ENCODE measurements around the gene VPS13C. TPM values are rescaled to one million over a fixed set of nuclear protein-coding genes. Genes with fewer than 3 reads are reported as not detected.

VPS13C gene
- total RNA-seq, 1 donor from 2014 or later = 94.1 TPM

DNA sequence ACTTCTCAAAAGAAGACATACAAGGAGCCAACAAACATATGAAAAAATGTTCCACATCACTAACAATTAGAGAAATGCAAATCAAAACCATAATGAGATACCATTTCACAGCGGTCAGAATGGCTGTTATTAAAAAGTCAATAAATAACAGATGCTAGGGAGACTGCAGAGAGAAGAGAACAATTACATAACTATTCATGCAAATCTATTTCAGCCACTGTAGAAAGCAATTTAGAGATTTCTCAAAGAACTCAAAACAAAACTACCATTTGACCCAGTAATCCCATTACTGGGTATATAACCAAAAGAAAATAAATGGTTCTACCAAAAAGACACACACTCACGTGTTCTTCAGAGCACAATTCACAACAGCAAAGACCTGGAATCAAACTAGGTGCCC is 116.3 kb downstream of the VPS13C start:
- intact Hi-C loops (cut with micrococcal nuclease) = no loop called here

DNA sequence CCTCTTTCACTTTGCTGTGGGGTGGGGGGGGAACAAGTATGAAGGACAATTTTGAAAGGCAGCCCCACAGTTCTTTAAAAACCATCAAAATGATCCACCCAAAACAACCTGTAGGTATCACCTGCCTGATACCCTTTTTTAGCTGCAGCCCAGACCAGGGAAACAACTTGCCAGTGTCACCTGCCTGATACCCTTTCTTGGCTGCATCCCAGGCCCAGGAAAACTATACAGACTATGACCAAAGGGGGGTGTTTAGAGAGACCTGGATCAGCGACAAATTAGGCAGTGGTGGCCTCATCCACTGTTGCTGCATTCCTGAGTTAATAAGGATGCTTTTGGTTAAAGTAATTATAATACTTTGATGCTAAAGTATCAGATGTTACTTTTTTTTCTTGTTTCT is 122.0 kb downstream of the VPS13C start:
- intact Hi-C loops (cut with micrococcal nuclease) = no loop called here

DNA sequence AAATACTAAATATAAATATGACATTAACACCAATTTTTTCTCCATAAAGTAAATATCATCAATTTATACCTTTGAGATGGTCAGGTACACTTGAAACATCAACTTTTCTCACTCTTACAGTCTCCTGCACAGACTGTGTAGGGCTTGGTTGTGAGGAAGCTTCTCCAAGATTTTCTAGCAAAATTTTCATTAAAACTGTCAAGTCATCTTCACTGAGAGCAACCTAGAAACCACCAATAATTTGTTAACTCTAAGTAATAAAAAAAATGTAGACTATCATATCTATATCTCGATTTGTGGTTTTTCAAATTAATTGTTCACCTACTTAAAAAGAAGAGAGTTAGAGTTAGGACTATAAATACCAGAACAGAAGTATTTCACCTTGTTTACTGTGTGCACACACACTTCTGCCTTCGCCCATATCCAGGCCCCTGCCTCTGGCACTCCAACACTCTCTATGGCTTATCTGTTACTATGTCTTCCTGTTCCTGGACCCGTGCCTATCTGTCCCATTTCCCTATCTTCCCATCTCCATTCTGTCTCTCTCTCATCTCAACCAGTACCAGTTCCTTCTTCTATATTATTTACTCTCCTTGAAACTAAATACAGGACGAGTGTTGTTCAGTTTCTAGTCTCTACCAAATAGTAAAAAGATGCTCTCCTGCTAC is 123.6 kb downstream of the VPS13C start:
- intact Hi-C loops (cut with micrococcal nuclease) = no loop called here

DNA sequence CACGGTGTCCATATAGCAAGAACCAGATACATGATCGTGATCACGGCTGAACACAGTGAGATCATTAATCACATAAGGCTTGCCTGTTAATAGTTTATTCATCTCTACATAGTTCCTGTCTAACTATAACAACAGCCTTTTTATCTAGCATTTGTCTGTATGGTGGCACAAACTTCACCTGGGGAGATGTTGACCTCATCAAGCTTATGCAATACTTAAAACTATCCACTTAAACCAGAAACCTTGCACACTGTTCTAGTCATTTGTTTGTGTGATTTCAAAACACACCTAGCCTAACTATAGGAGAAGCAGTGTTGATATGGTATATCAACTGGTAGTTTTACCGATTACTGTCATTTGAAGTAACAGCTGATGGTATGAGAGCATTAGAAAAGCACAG is 124.8 kb downstream of the VPS13C start:
- intact Hi-C loops (cut with micrococcal nuclease) = no loop called here

DNA sequence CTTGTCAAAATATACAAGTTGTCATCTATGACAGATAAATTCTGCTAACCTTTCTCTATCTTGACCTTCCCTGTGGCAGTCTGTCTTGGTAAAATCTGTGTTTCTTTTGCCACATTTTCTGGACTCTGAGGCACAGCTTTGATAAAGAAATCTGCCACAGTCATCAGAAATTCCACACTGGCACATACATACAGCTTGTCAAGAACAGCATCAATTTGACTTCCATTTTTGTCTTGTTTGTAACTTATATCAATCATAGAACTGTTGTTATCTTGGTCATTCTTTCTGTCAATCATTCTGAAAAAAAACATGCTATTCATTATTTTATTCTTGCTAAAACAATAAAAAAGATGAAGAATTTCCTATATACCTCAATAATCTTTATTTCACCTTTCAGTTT is 130.8 kb downstream of the VPS13C start:
- intact Hi-C loops (cut with micrococcal nuclease) = no loop called here

DNA sequence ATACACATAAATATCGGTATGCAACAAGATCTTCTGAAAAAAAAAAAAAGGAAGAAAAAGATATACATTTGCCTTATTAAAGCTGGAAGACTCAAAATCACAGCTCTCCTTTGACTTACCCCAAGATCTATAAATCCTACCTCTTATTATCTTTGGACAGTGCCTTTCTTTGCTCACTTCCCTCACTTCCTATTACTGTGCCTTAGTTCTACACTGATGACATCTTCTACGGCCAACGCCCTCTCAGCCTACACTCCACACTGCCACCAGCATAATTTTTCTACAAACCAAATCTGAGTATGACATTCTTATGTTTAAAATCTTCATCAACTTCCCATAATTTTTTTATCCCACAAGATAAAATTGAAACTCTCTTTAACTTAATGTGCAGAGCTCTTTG is 137.1 kb downstream of the VPS13C start:
- intact Hi-C loops (cut with micrococcal nuclease) = no loop called here

DNA sequence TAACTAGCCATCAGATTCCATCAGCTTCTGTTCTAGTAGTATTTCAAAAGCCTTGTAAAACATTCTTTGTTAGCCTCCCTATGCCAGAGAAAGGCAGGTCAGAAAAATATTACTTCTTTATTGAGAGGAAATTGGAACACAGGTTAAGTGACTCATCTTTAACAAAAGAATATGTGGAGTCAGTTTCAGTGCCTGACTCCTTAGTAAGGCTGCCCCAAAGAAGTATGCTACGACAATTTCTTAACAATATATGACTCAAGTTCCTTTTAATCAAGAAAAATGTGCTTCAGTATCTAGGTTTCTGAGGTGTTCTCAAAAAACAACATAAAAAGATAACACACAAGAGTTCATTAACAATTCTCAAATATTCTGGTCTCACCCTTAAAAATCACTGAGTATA is 139.2 kb downstream of the VPS13C start:
- intact Hi-C loops (cut with micrococcal nuclease) = no loop called here

DNA sequence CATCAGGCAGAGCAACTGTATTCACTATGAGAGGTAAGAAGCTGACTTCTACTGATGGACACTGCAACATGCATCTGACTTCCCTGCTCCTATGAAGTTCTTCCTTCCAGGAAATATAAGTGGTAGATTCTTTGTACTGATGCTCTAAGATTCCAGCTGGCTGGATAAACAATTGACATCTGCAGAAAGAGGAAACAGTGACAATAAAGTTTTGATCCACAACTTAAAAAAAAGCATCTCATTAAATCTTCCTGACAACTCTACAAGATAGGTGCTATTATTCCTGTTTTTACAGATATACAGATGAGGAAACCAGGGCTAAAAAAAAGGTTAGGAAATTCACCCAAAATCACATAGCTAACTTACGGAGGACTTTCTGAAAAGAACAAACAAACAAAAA is 142.8 kb downstream of the VPS13C start:
- intact Hi-C loops (cut with micrococcal nuclease) = no loop called here

DNA sequence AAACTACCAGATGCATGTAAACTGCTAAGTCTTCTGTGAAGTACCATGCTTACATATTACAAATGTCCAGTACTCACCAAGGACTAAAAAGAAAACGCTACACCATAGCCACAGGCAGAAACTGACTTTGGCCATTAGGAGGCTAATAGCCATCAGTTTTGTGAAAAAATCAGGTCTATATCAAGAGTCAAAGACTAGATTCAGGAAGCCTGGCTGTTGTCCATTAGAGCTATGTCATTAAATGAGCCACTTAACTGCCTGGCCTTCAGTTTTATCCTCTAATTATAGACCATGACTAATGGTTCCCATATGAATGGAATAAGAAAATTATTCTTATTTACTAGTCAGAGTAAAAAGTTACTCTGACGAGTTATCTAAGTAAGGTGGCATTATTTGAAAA is 144.1 kb downstream of the VPS13C start:
- intact Hi-C loops (cut with micrococcal nuclease) = no loop called here

DNA sequence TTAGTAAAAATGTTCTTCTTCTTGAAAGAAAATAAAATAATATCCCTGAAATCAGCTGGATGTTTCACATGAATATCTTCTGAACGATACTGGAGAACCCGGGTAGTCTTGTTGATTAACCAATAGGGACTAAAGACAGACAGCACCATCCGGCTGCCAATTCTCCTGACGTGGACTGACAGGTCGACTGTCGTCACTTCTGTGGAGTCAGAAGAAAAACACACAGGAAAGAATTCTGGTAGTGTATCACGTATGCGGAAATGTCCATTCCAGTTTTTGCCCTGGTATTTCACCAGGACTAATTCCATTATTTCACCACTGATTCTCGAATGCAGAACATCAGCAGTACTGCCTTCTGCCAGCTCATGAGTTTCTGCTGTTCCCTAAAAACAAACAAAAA is 144.6 kb downstream of the VPS13C start:
- intact Hi-C loops (cut with micrococcal nuclease) = no loop called here

DNA sequence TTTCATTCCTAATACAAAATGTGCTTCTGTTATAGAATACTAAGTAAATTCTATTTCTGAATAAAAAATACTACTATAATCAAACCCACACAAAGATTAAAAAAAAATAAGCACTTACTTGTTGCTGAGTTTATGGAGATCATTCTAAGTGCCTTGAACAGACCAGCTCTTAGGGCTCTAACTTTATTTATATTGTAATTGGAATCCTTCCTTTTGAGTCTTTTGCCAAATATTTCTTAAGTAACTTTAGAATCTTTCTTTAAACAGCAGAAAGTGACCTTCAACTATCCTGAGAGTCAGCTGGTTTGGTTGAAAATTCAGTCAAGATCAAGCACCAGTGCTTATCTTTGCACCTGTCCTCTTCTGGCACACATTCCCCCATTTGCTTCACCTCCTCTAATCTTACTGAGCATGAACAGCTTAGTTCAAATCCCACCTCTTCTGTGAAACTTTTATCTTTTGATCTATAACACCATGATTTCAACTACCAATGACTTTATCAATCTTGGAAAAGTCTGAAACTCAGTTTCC is 149.3 kb downstream of the VPS13C start:
- intact Hi-C loops (cut with micrococcal nuclease) = no loop called here

DNA sequence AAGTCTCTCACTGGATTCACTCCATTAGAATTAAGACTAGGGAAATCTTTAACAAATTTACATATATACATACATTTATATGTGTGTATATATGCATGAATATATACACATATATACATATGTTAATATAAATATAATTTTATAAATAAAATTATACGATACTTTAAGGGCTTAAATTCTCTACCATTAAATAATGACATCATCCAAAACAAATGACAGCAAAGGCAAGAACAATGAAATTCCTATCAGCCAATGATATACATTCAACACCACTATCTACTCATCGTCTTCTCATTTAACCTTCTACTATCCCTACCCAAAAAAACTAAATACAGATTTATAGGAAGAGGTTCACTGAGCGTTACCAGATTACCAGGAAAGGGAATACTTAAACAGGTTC is 152.0 kb downstream of the VPS13C start:
- intact Hi-C loops (cut with micrococcal nuclease) = no loop called here

DNA sequence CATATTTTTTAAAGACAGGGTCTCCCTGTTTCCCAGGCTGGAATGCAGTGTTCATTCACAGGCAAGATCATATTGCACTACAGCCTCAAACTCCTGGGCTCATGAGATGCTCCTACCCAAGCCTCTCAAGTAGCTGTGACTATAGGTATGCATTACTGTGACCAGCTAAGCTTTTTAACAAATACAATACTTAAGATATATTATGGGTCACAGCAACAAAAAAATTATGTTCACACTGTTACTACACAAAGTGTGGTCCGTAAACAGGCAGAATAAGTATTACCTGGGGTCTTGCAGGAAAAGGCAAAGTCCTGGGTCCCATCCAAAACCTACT is 152.5 kb downstream of the VPS13C start:
- intact Hi-C loops (cut with micrococcal nuclease) = no loop called here

DNA sequence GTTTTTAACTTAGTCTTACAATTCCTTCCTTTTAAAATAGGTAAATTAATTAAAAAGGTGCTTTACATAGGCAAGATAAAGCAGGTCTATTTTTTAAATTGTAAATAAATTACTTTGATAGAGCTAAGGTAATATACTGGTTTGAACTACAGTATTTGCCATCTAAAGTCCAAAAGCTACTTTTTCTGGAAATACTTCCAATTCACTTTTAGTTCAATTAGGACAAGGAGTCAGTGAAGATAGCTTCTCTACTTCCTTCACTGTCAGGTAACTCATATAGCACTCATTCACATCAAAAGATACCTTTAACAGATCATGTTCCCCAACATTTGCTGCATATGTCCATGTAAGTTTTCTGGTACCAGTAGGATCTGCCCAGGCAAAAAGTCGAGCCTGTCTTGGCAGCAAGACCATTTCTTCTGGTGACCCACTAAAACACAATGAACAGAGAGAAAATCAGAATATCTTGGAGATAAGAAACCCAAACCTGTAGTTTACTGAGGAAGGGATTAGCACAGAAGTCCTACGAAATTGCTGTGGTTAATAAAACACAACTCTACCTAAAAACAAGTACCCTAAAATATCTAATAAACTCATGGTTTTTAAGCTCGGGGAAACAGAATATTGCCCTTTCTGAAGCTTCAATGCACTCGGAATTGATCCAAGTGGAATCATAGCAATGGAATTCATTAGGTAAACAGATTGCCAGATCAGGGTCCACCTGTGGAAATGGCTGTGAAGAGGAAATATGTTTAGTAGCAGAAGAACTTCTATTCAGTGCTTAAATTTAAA is 153.1 kb downstream of the VPS13C start:
- intact Hi-C loops (cut with micrococcal nuclease) = no loop called here

DNA sequence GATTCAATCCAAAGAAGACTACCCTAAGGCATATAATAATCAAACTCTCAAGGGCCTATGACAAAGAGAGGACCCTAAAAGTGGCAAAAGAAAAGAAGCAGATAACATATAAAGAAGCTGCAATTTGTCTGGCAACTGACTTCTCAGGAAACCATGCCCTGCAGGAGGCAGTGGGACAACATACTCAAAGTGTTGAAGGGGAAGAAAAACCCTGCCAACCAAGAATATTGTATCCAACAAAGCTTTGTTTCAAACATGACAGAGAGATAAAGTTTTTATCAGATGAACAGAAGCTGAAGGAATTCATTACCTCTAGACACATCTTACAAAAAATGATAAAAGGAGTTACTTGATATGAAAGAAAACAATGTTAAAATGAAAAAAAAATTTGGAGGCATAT is 167.1 kb downstream of the VPS13C start:
- intact Hi-C loops (cut with micrococcal nuclease) = no loop called here

DNA sequence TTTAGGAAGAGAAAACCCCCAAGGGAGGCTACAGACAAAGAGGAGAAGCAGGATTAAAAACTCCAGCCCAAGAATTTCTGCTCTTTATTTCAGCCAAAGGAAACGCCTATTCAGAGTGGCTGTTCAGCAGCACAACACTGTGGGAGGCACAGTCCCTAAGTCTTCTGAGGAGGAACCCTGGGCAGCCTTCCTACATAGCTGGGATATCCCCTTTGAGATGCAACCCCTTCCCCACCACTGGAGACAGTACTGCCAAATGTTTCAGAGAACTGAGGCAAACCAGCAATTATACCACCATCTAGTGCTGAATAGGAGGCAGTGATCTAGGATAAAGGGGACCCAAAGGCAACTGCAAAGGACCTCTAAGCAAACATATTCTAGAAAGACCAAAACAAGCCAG is 168.1 kb downstream of the VPS13C start:
- intact Hi-C loops (cut with micrococcal nuclease) = no loop called here

DNA sequence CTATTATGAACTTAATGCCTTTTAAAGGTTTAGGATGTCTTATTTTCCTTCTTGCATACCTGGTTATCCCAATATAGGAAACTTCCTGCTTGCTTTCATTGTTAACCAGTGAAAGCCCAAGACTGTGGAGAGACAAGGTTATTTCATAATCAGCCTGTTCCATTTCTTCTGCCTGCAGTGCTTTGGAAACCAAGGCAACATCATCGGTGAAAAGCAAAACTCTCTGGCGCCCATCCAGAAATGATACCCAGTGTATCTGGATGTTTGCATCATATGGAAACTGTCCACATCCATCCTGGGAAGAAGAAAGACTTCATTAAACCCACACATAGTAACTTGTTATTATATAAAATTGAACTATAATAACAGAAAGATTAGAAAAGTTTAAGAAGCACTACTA is 170.1 kb downstream of the VPS13C start:
- intact Hi-C loops (cut with micrococcal nuclease) = no loop called here

DNA sequence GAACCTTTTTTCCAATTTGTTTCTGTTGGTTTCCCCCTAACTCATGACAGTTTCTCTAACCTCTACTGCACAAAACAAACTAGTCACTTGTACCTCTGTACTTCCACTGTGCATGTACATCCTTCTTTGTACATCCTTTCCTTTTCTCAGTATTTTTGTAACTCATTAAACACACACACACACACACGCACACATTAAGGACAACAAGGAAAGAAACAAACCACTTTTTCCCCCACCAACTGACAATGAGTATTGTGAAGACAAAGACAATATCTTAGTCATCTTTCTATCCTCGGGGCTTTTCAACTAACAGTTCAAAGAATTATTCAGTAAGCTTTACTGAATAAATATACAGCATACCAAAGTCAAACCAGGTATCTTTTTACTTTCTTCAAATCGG is 170.5 kb downstream of the VPS13C start:
- intact Hi-C loops (cut with micrococcal nuclease) = loop anchor here (5.0 to 10.0 kb wide), 2 partner anchors 173 to 505 kb away; partner anchors contain the start of genes TLN2 and VPS13C

DNA sequence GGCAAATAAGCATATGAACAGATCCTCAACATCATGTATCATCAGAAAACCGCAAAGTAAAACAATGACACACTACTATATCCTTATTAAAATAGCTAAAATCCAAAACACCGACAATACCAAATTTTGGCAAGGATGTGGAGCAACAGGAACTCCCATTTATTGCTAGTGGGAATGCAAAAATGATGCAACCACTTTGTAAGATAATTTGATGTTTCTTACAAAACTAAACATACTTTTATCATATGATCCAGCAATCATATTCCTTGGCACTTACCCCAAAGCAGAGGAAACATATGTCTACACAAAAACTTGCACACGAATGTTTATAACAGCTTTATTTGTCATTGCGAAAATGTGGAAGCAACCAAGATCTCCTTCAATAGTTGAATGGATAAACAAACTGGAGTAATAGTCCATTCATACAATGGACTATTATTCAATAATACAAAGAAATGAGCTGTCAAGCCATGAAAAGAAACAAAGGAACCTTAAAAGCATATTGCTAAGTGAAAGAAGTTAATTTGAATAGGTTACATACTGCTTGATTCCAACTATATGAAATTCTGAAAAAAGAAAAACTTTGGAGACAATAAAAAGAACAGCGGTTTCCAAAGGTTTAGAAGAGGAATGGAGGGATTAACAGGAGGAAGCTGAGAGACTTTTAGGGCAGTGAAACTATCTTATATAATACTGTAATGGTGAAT is 172.0 kb downstream of the VPS13C start:
- intact Hi-C loops (cut with micrococcal nuclease) = loop anchor here (5.0 to 10.0 kb wide), 2 partner anchors 174 to 507 kb away; partner anchors contain the start of genes TLN2 and VPS13C

DNA sequence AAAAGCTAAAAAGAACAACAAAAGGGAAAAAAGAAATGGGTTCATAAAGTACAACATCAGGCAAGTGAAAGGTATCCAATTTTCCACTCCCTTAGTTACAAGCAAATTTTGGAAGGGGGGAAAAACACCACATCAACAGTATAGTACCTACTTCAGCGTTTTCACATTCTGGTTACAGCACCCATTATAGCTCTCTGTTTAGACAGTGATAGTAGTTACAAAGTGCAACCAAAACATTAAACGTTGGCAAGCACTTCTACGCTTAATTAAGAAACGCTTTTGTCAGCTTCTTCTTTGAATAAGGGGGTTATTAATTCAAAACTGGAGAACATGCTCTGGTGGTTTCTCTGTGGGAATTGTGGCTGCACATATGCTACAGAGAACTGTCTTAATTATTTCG is 180.2 kb downstream of the VPS13C start:
- intact Hi-C loops (cut with micrococcal nuclease) = loop anchor here (10.0 kb wide), 1 partner anchor 515 kb away; the partner anchor contains the start of gene TLN2

DNA sequence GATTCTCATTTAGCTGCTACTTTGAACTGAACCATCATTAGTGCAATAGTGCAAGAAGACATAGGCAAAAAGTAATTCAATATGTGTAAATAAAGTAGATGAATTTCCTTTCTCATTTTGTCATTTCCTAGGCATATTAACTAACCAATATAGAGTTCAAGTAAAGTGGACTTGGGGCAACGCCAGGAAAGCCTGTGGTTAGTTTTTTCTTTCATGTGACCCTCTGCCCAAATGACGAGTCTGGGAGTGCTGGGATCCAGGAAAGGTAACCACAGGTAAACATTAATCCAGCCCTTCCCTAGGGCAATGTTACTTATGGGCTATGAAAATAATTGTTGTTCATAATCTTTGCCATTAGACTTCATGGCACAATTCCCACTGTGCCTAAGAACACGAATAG is 181.0 kb downstream of the VPS13C start:
- intact Hi-C loops (cut with micrococcal nuclease) = no loop called here

DNA sequence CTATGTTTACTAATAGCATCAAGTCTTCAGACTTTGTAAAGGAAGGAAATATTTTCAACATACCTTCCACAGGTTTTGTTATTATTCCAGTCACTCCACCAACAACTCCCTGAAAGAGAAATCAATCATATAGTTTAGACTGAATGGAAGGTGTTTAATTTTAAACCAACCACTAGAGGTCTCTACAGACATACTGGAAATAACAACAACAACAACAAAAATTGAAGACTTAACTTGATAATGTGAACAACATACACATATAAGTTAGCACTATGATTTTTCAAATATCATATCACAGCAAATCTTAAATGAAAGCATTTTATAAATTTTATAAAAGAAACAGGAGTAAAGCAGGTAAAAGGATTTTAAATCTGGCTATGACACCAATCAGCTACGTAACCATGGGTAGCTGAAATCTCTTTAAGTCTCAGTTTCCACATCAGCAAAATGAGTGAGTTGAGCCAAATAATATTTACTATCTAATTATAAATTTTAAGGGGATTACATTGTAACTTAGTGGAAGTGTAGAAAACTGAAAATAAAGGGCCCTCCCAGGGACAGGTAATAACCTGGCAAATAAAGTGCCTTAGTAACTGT is 188.2 kb downstream of the VPS13C start:
- intact Hi-C loops (cut with micrococcal nuclease) = loop anchor here (1.0 kb wide), 2 partner anchors 199 to 382 kb away; no protein-coding TSS in a partner anchor
